B cell (primary cell): ENCODE data around the gene PARD3. TPM values are rescaled to one million over a fixed set of nuclear protein-coding genes. Genes with fewer than 3 reads are reported as not detected.

Source experiments
- ATAC-seq: fragments of 200-7000 bp; cut with Tn5 transposase; one replicate; pipeline ENCODE4 v1.10.0; 2021; ENCODE audit warnings: low read depth, mild to moderate bottlenecking, moderate number of reproducible peaks, moderate library complexity
- CTCF ChIA-PET: fragments of 350-600 bp; sonication (Branson Sonifier 250); formaldehyde crosslinking; loops from one replicate; lab custom pipeline; 2021; ENCODE audit warnings: antibody characterized with exemption, inconsistent platforms; lab: Charles Lee
- POLR2A ChIA-PET: fragments of 350-600 bp; sonication (Branson Sonifier 250); formaldehyde crosslinking; loops from one replicate; lab custom pipeline; 2021; ENCODE audit warnings: antibody characterized with exemption; lab: Charles Lee
- DNase-seq: peaks from one replicate; pipeline ENCODE4 v3.0.0; 2013
- H2AFZ ChIP-seq: 2 replicates; pipeline ENCODE4 v1.6.1; 2012; ENCODE audit warnings: mild to moderate bottlenecking, low read depth, low read length; ENCODE audit not compliant: insufficient read depth, poor library complexity, severe bottlenecking
- H3K27ac ChIP-seq, 2 donors: 1 replicate in 1 of 2; 2 replicates in 1 of 2; pipeline ENCODE4 v1.5.1; 2012 to 2013; ENCODE audit warnings: low read length in 2 of 2, mild to moderate bottlenecking in 2 of 2, moderate library complexity in 1 of 2
- H3K27me3 ChIP-seq, 4 experiments: fragments of 200-600 bp in 1 of 4; sonication (generic) in 1 of 4; replicated peaks in 1 of 4; 1 replicate in 2 of 4; 2 replicates in 2 of 4; pipeline versions ENCODE4 v1.6.1 to v1.7.0; 2013 to 2016; ENCODE audit warnings: low read length in 3 of 4, mild to moderate bottlenecking in 2 of 4, mixed read lengths in 1 of 4, moderate library complexity in 1 of 4; ENCODE audit not compliant: insufficient read depth in 4 of 4, control insufficient read depth in 3 of 4; ENCODE audit errors: control extremely low read depth in 1 of 4
- H3K36me3 ChIP-seq, 2 experiments: replicated peaks in 1 of 2; 1 replicate in 1 of 2; 2 replicates in 1 of 2; pipeline versions ENCODE4 v1.6.1 to v1.7.1; 2013; ENCODE audit warnings: low read length in 1 of 2; ENCODE audit not compliant: insufficient read depth in 2 of 2, control insufficient read depth in 1 of 2; ENCODE audit errors: control extremely low read depth in 1 of 2, extremely low read depth in 1 of 2
- H3K4me1 ChIP-seq, 2 donors: fragments of 200-600 bp in 1 of 2; sonication (generic) in 1 of 2; 1 replicate in 1 of 2; 2 replicates in 1 of 2; pipeline versions ENCODE4 v1.5.1 to v1.6.1; 2013 to 2017; ENCODE audit warnings: low read length in 2 of 2; ENCODE audit not compliant: control insufficient read depth in 2 of 2, insufficient read depth in 2 of 2
- H3K4me2 ChIP-seq: replicated peaks from 2 replicates; pipeline ENCODE3; 2012; ENCODE audit warnings: mild to moderate bottlenecking, low read depth, low read length; ENCODE audit not compliant: poor library complexity, severe bottlenecking
- H3K4me3 ChIP-seq, 5 experiments: fragments of 200-600 bp in 1 of 5; sonication (generic) in 1 of 5; 1 replicate in 3 of 5; 2 replicates in 2 of 5; pipeline versions ENCODE4 v1.5.1 to v1.7.0; 2011 to 2016; ENCODE audit warnings: low read length in 4 of 5, mild to moderate bottlenecking in 4 of 5, low read depth in 2 of 5, control low read depth in 1 of 5, moderate library complexity in 1 of 5; ENCODE audit not compliant: insufficient read depth in 1 of 5; ENCODE audit errors: control extremely low read depth in 1 of 5, extremely low read depth in 1 of 5
- H3K79me2 ChIP-seq: fragments of 200-600 bp; sonication (generic); one replicate; pipeline ENCODE4 v1.6.0; 2016; ENCODE audit warnings: low read length; ENCODE audit not compliant: control insufficient read depth, insufficient read depth
- H3K9ac ChIP-seq: fragments of 200-600 bp; sonication (generic); 2 replicates; pipeline ENCODE4 v1.6.1; 2017; ENCODE audit warnings: mild to moderate bottlenecking, low read length, moderate library complexity
- H3K9me3 ChIP-seq, 3 donors: one replicate each; pipeline versions ENCODE4 v1.6.1 to v1.7.1; 2013; ENCODE audit warnings: low read length in 2 of 3; ENCODE audit not compliant: control insufficient read depth in 2 of 3, insufficient read depth in 1 of 3; ENCODE audit errors: control extremely low read depth in 1 of 3
- H4K20me1 ChIP-seq: 2 replicates; pipeline ENCODE4 v1.6.0; 2012; ENCODE audit warnings: mild to moderate bottlenecking, low read length; ENCODE audit not compliant: insufficient read depth, control insufficient read depth, poor library complexity, severe bottlenecking
- H3K27ac Mint-ChIP-seq: one replicate; pipeline ENCODE4 v1.8.0; 2021; ENCODE audit warnings: mixed read lengths
- H3K27me3 Mint-ChIP-seq: one replicate; pipeline ENCODE4 v1.8.0; 2021; ENCODE audit warnings: mixed read lengths
- H3K4me1 Mint-ChIP-seq: one replicate; pipeline ENCODE4 v1.8.0; 2021; ENCODE audit warnings: mixed read lengths
- H3K4me3 Mint-ChIP-seq: one replicate; pipeline ENCODE4 v1.8.0; 2021; ENCODE audit warnings: mixed read lengths
- H3K9me3 Mint-ChIP-seq: one replicate; pipeline ENCODE4 v1.8.0; 2022; ENCODE audit warnings: mixed read lengths; ENCODE audit not compliant: insufficient read depth
- EZH2 ChIP-seq: IDR thresholded peaks from 2 replicates; pipeline ENCODE4 v1.6.1; 2012; ENCODE audit warnings: borderline replicate concordance, low read depth, mild to moderate bottlenecking, moderate library complexity, low read length; ENCODE audit not compliant: insufficient read depth, poor library complexity, severe bottlenecking
- WGBS: methylation state at CpG from one replicate; pipeline ENCODE4 v1.1.5; 2013; ENCODE audit warnings: missing lambda C conversion rate; ENCODE audit not compliant: insufficient coverage; 5-methylcytosine and 5-hydroxymethylcytosine counted together
- intact Hi-C: fragments of 100-400 bp; cut with micrococcal nuclease; formaldehyde crosslinking; loops from one replicate; pipeline ENCODE4 v1.10.0; 2022
- polyA plus RNA-seq: library from polyadenylated mRNA; depleted of rRNA; stranded (reverse); fragments of >200 nt; gene quantifications from 2 replicates; pipeline ENCODE4 v1.2.3, GENCODE V29; 2012
- total RNA-seq, 2 donors: library from RNA; stranded (reverse); fragments of 120-200 nt in 1 of 2; gene quantifications; 1 replicate in 1 of 2; 2 replicates in 1 of 2; pipeline versions ENCODE4 v1.2.3 to v1.2.4, GENCODE V29; 2013 to 2022
- TF ChIP-seq, protein P1 (sequence below): fragments of 200-600 bp; IDR thresholded peaks from one replicate; pipeline ENCODE4 v1.8.0; 2022; ENCODE audit warnings: antibody characterized with exemption, mild to moderate bottlenecking

PARD3 gene
- total and polyA plus RNA-seq, 2 donors (not counting 1 experiment from before 2014, with no cell fraction given): not detected

DNA sequence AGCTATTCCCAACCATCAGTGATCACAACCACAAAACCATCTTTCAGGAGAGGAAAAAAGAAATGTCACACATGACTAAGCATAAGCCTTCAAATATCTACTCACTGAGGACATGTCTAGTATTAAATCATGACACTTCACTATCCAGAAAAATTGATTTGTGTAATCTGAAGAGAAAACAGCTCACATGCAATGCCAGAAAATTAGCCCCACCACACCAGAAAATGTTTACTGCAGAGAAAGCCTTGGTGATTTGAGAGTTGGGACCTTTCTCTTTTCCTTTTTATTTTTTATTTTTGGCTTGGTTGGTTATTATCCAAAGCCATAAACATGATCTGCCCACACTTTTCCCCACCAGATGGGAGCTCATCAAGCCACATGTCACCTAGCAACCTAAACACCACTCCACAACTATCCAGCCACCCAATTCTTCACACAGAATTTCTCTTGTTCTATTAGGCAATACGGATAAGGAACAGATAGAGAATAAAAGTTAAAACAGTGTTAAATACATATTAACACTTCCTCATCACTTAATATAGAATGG, 3.1 kb downstream of the PARD3 start:
- Mint-ChIP-seq H3K4me1 (peaks cover 17% of the 10 kb centered on the region), H3K27me3 (peaks cover 58% of the 10 kb centered on the region), H3K9me3 (no peaks in the 10 kb centered on the region), H3K27ac (no peak overlapping the region), H3K4me3 (no peak overlapping the region)
- peaks cover 0 to 3% (median 0%) of the 10 kb centered on the region in 3 donors for H3K9me3 ChIP-seq
- WGBS: no CpG with 5 or more reads among the region's 1 CpG
- no peak overlapping the region for H2AFZ ChIP-seq
- H3K4me2 ChIP-seq: no peak overlapping the region
- H3K27ac ChIP-seq: no peak overlapping the region
- DNase-seq: no peak
- ATAC-seq: no peak
- no peak for TF ChIP-seq EZH2
- TF ChIP-seq, protein P1, sequence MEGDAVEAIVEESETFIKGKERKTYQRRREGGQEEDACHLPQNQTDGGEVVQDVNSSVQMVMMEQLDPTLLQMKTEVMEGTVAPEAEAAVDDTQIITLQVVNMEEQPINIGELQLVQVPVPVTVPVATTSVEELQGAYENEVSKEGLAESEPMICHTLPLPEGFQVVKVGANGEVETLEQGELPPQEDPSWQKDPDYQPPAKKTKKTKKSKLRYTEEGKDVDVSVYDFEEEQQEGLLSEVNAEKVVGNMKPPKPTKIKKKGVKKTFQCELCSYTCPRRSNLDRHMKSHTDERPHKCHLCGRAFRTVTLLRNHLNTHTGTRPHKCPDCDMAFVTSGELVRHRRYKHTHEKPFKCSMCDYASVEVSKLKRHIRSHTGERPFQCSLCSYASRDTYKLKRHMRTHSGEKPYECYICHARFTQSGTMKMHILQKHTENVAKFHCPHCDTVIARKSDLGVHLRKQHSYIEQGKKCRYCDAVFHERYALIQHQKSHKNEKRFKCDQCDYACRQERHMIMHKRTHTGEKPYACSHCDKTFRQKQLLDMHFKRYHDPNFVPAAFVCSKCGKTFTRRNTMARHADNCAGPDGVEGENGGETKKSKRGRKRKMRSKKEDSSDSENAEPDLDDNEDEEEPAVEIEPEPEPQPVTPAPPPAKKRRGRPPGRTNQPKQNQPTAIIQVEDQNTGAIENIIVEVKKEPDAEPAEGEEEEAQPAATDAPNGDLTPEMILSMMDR: no peak
- POLR2A ChIA-PET: no interaction called here
- H3K4me1 ChIP-seq: peaks cover 3 to 7% of the 10 kb centered on the region in 2 donors
- no peaks in the 10 kb centered on the region for H4K20me1 ChIP-seq
- peaks cover 0 to 32% (median 4%) of the 10 kb centered on the region in 4 experiments for H3K27me3 ChIP-seq
- H3K4me3 ChIP-seq: no peak overlapping the region
- no peaks in the 10 kb centered on the region for H3K36me3 ChIP-seq
- no peaks in the 10 kb centered on the region for H3K79me2 ChIP-seq
- H3K9ac ChIP-seq: no peak overlapping the region
- intact Hi-C loops: no loop called here
- CTCF ChIA-PET: no interaction called here

DNA sequence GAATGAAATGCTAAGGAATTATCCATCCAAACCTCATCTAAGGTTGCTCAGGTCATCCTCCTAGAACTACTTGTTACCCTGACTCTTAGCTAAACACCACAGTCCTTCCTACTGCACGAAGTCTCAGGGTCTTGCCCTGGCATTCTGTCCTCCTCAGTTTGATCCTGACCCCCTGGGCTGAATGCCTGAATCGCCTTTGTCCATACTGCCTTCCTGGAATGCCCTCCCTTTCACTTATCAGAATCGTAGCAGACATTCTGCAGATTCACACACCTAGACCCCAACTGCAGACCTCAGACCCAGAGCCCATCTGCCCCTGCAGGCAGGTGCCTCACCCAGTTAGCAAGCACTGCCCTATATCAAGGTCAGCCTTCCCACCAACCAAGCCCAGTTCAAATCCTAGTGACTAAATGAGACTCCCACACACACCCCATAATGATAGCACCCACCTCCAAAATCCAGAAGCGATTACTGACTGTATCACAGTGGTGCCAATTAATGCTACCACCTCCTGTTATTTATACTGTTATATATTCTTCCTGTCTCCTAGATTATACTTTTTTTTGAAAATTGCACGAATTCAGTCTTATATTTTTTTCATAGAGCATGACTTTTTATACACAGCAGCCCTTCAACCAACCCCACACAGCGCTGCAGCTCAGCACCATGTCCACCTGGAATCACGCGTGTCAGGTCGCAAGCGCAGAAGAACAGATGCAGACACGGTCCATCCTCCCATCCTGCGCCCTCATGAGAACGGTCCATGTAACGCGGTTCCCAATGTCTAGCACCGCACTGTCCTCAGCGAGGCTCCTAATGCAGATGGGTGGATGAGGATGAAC, 3.7 kb downstream of the PARD3 start:
- Histone ChIP-seq H3K4me2 (no peak overlapping the region), H2AFZ (no peak overlapping the region), H4K20me1 (no peaks in the 10 kb centered on the region), H3K9ac (no peak overlapping the region), H3K79me2 (no peaks in the 10 kb centered on the region), H3K4me3 (no peak overlapping the region), H3K4me1 (peaks cover 3 to 7% of the 10 kb centered on the region in 2 donors), H3K27ac (no peak overlapping the region), H3K9me3 (peaks cover 0 to 3% (median 0%) of the 10 kb centered on the region in 3 donors), H3K36me3 (no peaks in the 10 kb centered on the region), H3K27me3 (peaks cover 0 to 27% (median 2%) of the 10 kb centered on the region in 4 experiments)
- intact Hi-C loops: no loop called here
- Mint-ChIP-seq H3K27ac (no peak overlapping the region), H3K27me3 (peaks cover 52% of the 10 kb centered on the region), H3K4me1 (peaks cover 12% of the 10 kb centered on the region), H3K9me3 (no peaks in the 10 kb centered on the region), H3K4me3 (no peak overlapping the region)
- TF ChIP-seq, protein P1: no peak
- TF ChIP-seq EZH2: no peak
- ChIA-PET POLR2A (no interaction called here), CTCF (no interaction called here)
- DNase-seq (no peak), ATAC-seq (no peak)
- WGBS: 85% methylated on average over 11 of the region's 17 CpGs
